GM19467 (cell line): ENCODE measurements around the gene ZDHHC7.
"Not testable (repeated sequence)": the region's sequence is repeated elsewhere in the genome, so short reads cannot be mapped to it uniquely, and the experiment has no call there.

Experiments used
- ATAC-seq: cut with Tn5 transposase; IDR thresholded peaks from one replicate; pipeline ENCODE4 v1.9.1; 2021; ENCODE audit warnings: mild to moderate bottlenecking, moderate library complexity; ENCODE audit not compliant: unreplicated experiment

The ZDHHC7 gene, protein sequence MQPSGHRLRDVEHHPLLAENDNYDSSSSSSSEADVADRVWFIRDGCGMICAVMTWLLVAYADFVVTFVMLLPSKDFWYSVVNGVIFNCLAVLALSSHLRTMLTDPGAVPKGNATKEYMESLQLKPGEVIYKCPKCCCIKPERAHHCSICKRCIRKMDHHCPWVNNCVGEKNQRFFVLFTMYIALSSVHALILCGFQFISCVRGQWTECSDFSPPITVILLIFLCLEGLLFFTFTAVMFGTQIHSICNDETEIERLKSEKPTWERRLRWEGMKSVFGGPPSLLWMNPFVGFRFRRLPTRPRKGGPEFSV

DNA sequence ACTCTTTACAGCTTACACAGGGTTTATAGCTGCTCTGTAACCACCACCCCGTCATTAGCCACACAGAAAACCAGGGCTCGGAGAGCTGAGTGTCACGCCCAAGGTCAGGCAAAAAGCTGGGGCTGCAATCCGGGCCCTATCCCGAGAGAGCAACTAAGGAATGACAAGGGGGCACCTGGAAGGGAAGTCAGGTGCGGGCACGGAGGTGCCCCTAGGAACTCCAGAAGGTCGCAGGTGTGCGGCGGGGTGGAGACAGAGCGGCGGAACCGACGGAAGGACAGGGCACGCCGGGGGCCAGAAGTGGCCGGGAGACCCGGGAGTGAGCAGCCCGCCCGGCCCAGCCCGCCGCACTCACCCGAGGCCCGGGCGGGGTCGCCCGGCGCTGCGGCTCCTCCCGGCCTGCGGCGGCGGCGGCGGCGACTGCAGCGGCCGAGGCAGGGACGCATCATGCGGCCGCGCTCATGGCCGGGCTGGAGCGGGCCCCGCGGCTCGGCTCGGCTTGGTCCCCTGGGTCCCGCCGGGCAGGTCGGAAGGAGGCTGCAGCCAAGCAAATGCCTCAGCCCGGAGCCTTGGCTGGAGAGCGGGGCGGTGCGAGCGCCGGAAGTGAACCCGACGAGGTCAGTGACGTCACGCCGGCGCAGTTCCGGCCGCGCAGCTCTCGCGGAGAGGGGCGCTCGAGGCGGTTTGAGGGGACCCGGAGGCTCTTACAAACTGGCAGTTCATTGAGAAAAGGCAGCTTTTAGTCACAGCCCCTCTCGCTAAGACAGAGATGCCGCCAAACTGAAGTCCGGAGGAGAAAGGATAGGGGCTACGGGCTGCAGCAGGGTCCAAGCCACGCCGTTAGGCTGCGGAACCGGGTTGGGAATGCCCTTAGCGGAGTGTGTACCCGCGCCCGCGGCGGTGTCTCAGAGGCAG lies at the start of gene ZDHHC7:
Gene ZDHHC7 (minus strand): TSS at position 605 of the 915 bp plus-strand sequence. CDS start 20,917 bp downstream, outside the sequence.
- ATAC-seq: peak; percentile 90

DNA sequence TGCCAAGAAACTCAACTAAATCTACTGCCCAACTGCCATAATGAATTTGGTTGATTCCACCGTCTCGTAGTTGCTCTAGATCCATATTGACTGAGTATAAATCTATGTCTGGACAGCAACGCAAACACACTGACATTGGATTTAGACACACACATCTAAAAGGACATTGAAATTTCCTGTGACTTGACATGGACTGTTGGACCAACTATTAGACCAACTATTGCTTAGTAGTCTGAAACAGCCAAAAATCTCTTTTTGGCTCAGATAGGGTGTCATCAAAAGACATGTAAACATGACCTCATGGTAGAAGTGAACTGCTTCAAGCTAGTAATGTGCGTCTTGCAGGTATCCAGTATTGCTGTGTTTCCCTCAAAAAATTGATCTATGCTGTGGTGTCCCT lies 47.6 kb upstream of the ZDHHC7 start:
- ATAC-seq: no peak

DNA sequence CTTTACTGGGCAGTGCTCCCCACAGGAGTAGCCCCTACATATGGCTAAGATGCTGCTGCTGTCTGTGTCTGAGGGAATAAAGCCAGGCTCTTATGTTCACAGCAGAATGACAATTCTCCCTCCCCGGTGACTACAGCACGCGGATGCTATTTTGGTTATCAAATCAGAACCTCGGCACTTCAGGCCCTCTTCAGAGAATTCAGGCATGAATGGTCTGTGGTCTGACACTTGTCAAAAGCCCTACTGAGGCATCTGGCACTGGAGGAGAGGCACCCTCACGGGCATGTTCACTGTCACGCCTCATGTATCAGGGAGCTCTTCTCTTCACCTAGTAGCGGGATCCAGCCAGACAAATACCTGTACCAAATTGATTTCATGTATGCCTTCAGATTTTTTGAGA lies 46.6 kb upstream of the ZDHHC7 start:
- no peak for ATAC-seq

DNA sequence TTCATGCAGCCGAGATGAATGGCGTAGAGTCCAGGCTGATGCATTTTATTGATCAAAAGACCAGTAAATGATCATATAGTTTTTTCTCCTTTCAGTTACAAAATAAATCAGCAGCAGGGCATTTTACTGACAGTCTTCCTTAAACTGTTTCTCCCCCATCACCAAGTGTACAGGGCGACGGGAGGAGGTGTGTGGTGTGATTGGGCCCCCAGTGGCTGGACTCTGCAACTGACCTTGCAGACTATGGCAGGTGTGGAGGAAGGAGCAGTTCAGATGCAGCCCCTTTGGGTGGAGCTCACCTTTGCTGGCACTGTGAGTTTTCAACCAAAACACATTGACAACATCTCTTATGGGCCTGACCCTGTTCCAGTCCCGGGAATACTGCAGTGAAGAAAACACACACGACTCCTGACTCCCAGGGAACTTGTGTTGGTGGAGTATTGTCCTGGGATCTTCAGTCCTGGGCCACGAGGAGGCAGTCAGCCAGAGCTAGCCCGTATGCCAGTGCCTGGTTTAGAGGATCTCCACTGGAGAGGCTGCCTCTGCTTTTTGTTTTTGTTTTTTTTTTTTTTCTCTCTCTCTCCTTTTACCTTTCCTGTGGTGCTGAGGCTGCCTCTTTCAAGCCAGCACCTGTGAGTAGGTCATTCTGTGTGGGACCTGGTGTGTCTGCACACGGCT lies 46.0 kb upstream of the ZDHHC7 start:
- ATAC-seq: no peak

DNA sequence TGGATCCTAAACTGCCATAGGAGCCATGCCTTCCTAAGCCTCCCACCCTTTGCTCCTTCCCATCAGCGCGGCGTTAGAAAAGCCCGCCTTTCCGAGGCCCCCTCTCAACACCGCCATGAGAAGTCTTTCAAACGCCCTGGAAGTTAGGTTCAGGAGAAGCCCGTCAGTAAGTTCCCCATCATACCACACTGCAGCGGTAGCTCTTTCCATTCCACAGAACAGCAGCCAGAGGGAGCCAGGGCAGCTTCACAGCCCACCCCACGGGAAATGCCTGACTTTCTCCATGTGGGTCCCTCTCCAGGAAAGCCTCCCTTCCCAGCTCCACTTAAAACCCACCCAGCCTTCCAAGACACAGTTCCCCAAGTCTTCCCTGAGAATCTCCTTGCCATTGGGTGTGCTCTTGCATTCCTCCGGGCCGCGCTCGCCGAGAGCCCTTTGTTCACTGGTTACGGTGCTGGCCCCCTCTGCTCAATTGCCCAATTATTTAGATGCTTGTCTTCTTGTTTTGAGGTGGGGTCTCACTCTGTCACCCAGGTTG lies 44.9 kb upstream of the ZDHHC7 start:
- ATAC-seq: no peak

DNA sequence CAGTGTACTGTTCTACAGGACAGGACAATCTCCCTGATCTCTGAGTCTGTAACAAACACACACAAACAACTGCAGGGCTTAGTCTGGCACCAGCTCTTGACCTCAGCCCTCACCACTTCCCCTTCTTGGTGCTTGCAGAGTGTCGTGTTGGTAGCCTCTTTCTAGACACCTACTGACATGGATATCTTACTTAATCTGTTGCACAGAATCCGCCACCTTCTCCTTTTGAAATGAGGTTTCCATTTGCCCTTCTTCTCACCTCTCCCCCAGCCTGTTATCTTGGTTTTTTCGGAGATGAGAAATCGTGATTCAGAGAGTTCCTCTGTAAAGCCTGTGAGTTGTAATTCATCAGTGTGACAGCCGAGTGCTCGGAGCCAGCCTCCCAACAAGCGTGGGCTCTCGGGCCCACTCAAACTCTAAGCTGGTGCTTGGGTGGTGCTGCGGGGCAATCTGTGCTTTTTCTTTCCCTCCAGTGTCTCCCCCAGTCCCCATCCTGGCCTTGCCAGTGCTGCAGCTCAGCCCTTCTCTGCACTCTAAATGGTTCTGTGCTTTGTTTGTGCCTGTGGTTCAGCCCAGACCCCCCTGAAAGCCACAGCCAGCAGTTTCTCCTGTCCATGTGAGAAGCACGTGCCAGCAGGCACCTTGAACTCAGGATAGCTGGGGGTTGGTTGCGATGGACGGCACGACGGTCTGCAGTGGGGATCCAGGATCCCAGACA lies 44.3 kb upstream of the ZDHHC7 start:
- peak; percentile 80 for ATAC-seq

DNA sequence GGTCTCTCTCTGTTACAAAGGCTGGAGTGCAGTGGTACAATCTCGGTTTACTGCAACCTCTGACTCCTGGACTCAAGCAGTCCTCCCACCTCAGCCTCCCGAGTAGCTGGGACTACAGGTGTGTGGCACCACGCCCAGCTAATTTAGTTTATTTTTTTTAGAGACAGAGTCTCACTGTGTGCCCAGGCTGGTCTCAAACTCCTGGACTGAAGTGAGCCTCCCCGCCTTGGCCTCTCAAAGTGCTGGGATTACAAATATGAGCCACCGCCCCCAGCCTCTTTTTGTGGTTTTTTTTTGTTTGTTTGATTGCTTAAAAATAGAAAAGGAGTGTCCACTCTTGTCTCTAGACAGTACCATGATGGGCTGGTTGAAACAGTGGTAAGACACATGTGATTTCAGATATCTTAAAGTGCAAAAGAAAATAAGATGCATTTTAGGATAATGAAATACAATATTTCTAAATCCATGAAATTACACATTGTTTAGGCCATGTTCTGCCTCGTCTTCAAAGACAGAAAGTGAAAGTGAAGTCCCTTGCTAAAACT lies 43.7 kb upstream of the ZDHHC7 start:
- ATAC-seq: no peak

DNA sequence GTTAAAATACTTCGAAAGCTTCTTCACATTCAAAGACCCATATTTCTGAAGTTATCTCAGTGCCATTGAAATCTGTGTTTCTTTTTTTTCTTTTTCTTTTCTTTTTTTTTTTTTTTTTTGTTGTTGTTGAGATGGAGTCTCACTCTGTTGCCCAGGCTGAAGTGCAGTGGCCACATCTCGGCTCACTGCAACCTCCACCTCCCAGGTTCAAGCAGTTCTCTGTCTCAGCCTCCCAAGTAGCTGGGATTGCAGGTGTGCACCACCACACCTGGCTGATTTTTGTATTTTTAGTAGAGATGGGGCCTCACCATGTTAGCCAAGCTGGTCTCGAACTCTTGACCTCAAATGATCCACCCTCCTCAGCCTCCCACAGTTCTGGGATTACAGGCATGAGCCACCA lies 43.0 kb upstream of the ZDHHC7 start:
- ATAC-seq: not testable (repeated sequence)

DNA sequence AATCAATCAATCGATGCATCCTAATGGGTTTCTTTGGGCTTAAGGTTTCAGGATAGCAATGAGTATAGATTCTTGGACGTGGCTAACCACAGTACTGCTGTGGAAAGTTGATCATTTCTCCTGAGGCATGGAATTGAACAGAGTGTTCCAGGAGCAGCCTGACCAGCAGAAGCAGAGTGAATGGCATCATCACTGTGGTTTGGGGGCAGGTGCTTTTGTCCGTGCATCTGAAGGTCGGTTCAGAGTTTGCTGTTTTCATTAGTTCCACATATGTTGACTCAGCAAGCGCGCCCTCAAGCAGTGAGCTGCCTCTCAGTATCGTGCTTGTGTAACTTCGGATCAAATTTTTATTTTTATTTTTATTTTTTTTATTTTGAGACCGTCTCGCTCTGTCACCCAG lies 41.2 kb upstream of the ZDHHC7 start:
- ATAC-seq: no peak

DNA sequence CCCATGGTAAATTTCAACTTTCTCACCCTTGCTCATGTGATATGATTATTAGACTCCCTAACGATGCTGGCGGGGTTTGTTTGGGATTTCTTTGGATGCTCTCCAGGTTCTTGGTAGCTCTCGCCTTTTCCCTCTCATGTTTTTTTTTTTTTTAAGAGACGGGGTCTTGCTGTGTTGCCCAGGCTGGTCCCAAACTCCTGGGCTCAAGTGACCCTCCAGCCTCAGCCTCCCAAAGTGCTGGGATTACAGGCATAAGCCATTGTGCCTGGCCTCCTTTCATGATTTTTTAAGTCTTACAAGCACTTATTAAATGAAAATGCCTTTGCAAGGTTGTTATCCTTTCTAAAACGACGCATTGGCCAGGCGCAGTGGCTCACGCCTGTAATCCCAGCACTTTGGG lies 40.3 kb upstream of the ZDHHC7 start:
- ATAC-seq: no peak

DNA sequence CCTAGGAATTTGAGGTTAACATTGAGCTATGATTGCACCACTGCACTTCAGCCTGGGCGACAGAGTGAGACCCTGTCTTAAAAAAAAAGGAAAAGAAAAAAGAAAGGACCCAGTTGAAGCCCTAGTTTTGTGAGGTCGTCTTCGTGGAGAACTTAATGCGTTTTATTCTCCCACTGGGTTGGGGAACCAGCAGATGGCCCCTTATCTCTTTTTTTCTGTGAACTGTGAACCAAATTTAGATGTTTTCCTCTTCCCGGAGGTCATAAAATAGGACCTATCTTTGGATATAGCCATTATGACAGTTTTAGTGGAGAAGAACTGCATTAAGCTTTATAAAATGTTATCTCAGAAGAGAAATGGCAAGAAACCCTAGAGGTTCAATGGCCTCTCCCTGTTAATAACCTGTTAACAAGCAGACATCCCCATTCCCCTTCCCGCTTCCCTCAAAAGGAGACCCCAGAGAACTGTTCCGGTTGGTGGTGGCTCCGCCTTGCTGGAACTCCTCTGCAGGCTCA lies 39.8 kb upstream of the ZDHHC7 start:
- no peak for ATAC-seq

DNA sequence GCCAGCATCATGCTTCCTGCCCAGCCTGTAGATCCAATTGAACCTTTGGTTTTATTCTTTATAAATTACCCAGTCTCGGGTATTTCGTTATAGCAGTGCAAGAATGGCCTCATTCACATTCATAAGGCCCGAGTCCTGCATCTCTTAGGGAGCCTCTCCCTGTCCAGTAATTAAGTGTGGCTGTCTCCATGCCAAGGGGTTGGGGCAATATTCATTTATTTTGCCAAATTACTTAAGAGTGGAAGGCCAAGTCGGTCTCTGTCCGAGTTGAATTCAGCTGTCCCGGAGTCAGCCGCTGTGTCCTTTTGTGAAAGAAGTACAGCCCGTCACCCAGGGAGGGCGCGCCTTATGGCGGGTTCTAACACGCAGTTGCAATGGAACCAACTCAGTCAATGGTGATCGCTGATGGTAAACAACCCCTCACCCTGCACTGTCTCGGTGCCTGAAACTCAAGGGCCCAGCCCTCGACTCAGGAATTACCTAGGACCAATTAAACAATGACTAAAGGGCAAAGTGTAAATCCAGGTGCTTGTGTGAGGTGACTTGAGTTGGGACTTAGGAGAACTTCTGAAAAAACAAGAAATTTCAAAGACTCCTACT lies 38.5 kb upstream of the ZDHHC7 start:
- no peak for ATAC-seq

DNA sequence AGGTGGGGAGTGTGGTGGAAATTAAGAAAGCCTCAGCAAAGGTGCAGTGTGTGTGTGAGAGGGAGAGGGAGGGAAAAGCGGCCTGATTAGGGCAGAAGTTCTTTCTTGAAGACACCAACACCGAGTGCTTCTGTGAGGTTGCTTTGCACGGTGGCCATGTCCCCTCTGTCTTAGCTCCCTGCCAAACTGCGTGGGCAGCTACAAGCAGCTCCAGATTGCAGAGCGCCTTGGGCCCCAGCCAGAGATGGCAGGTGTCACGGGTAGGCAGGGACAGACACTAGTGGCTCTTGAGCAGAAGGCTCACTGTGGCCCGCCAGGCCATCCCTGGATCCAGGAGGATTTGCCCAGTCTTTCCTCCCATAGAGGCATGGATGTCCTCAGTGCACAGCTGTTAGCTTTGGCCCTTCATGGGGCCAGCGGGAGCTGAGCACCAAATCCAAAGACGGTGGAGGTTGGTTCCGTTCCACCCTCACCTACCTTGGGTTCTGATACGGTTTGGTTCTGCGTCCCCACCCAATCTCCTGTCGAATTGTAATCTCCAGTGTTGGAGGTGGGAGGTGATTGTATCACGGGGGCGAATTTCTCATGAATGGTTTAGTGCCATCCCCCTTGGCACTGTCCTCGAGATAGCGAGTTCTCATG lies 37.7 kb upstream of the ZDHHC7 start:
- ATAC-seq: no peak

DNA sequence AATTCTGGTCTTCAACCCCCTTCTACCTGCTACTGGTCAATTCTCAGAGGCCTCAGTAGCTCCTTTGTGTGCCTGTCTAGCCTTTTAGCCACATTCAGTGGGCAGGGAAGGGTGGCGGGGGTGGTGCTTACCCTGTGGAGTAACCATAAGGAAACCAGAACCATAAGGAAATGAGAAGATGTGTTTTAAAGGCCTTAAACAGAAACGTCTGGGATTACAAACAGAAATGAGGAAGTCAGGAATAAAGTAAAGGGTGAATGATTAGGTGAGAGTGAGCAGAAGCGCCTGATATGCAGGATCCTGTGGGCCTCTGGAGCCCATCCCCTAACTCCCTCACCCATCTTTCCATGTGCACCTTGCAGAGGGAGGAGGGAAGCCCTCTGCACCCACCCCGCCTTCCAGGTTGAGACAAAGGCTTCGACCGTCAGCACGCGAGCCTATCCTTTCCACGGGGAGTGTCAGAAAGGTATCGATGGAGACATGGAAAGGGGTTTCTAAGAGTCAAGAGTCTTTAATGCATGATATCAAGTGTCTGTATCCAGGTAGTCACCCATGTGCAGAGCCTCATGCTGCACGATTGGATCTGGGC lies 36.6 kb upstream of the ZDHHC7 start:
- ATAC-seq: no peak

DNA sequence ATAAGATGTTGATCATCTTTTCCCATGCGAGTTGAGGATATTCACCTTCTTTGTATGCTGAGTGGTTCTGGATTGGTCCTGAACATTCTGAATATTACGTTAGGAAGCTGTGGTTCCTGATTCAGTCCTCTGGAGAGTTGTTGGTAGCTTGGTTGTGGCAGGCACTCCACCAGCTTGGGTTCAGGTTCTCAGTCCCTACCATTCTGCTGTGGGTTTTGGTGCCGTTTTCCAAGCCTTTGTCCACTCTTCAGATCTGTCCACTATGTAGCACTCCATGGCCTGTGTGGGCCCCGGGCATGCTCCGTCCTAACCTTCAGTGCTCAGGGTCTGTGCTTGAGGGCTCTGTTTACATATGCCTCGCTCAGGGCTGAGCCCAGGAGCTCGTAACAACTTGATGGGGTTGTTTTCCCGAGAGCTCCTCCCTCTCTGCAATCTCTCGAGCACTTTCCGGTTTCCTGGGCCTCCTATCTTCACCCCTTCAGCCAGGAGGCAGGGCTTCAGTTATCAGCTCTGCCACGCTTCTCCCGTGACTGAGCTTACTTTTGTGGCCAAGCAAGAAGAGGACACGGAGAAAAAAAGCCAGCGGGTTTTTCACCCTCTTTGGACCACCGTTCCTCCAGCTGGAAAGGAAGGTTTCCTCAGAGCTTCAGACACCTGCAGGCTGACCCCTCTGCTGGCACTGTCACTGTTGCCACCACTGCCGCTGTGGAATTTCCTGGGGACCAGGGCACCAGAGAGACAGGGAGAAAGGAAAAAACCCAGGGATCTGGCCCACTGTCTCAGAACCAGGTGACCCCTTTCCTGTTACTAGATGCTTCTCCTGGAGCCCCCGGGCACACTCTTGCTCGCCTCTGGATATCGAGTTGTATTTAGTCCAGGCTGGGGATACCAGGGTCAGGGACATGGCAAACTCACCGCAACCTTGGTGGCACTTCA lies 35.9 kb upstream of the ZDHHC7 start:
- ATAC-seq: no peak

DNA sequence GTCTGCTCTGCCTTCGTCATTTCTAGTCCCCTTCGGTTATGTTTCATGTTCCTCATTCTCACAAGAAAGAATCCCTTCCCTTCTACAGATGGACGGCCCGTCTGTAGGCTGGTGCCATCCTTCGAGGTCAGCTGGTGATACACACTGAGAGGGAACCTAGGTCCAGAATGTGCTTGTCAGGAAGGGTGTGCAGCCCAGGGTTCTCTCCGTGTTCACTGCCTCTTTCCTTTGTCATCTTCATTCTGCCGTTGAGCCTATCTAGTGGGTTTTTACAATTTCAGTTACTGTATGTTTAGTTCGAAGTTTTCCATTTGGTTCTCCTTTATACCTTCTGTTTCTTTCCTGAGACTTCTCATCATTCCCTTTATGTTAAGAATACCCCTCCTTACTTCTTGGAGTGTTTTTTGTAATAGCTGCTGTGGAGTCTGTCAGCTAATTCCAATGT lies 35.2 kb upstream of the ZDHHC7 start:
- no peak for ATAC-seq

DNA sequence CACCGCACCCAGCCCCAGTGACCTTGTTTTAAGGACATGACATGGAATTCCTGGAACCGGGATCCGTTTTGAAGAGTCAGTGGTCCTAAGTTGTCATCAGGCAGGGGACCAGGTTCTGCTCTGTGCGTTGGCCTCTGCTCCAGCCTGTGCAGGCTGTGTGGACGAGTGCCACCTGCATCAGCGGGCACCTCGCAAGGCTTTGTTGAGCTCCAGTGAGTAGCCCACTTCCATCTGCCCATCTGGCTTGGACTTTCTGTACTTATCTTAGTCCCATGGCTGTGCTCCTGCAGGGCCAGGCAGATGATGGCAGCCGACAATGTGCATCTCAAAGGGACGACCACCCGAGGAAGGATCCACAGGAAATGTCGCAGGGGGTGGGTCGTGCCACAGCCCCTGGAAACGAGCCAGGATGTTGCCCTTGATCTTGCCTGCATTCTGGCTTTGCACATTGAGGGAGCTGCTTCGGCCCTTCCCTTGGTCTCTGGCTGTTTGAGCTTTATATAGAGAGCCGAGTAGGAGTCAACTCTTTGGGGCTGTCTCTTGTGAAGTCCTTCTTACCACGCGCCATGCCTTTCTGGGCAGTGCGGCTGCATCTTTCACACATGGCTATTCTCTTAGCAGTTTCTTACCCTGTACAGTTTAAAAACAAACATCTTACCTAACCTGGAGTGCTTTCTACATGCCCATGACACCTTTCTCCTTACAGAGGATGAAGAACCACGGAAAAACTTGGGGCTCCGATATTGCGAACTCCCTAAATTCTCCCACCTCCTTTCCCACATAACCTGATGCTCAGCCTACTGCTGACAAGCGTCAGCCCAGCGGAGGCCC lies 34.5 kb upstream of the ZDHHC7 start:
- no peak for ATAC-seq
